Activated CD8-positive, alpha-beta T cell treated with anti-CD3 and anti-CD28 coated beads for 36 hours (primary cell): ENCODE results near the gene NUDC. TPM values are rescaled to one million over a fixed set of nuclear protein-coding genes. Genes with fewer than 3 reads are reported as not detected.
"Not testable (repeated sequence)": the region's sequence is repeated elsewhere in the genome, so short reads cannot be mapped to it uniquely, and the experiment has no call there.

Experiments used
- ATAC-seq: fragments of 200-7000 bp; cut with Tn5 transposase; one replicate; pipeline ENCODE4 v1.10.0; 2021; ENCODE audit warnings: mild to moderate bottlenecking, moderate library complexity
- CTCF ChIA-PET: fragments of 350-600 bp; sonication (Branson Sonifier 250); formaldehyde crosslinking; loops from one replicate; lab custom pipeline; 2021; ENCODE audit warnings: antibody characterized with exemption; lab: Charles Lee
- POLR2A ChIA-PET: fragments of 350-600 bp; sonication (Branson Sonifier 250); formaldehyde crosslinking; loops from one replicate; lab custom pipeline; 2021; ENCODE audit warnings: antibody characterized with exemption; lab: Charles Lee
- DNase-seq: peaks from one replicate; pipeline ENCODE4 v3.0.0-alpha.2; 2020
- H3K27ac Mint-ChIP-seq: one replicate; pipeline ENCODE4 v1.8.0; 2021; ENCODE audit warnings: mild to moderate bottlenecking, mixed read lengths
- H3K27me3 Mint-ChIP-seq: one replicate; pipeline ENCODE4 v1.8.0; 2021; ENCODE audit warnings: mixed read lengths
- H3K36me3 Mint-ChIP-seq: one replicate; pipeline ENCODE4 v1.8.0; 2021; ENCODE audit warnings: low read depth, mixed read lengths
- H3K4me1 Mint-ChIP-seq: one replicate; pipeline ENCODE4 v1.8.0; 2021; ENCODE audit warnings: low read depth, mixed read lengths
- H3K4me3 Mint-ChIP-seq: one replicate; pipeline ENCODE4 v1.8.0; 2021; ENCODE audit warnings: mild to moderate bottlenecking, moderate library complexity, mixed read lengths
- H3K9me3 Mint-ChIP-seq: one replicate; pipeline ENCODE4 v1.8.0; 2021; ENCODE audit warnings: mixed read lengths
- CTCF ChIP-seq: fragments of 200-600 bp; IDR thresholded peaks from one replicate; pipeline ENCODE4 v1.8.0; 2022; ENCODE audit warnings: antibody characterized with exemption, mild to moderate bottlenecking
- intact Hi-C: fragments of 100-400 bp; cut with micrococcal nuclease; formaldehyde crosslinking; loops from one replicate; pipeline ENCODE4 v1.10.0; 2022
- total RNA-seq, 2 experiments: library from RNA; stranded (reverse); gene quantifications; one replicate each; pipeline ENCODE4 v1.2.3, GENCODE V29; 2021

NUDC gene
- total RNA-seq, 2 experiments from 2014 or later = 97.0 to 103 TPM

- no peaks in the 10 kb centered on the region for H3K36me3 Mint-ChIP-seq
- no peak overlapping the region for H3K27ac Mint-ChIP-seq
- H3K9me3 Mint-ChIP-seq = no peaks in the 10 kb centered on the region
- H3K4me3 Mint-ChIP-seq = no peak overlapping the region
- CTCF ChIA-PET = interaction anchor here (1.2 to 3.1 kb wide), 3 partner anchors 14 to 17 kb away, joined by 3 to 9 read pairs (median 6); no protein-coding TSS in a partner anchor
- intact Hi-C loops = no loop called here
- H3K4me1 Mint-ChIP-seq = peaks cover 3% of the 10 kb centered on the region
- ATAC-seq (no peak), DNase-seq (no peak)
- H3K27me3 Mint-ChIP-seq = peaks cover 22% of the 10 kb centered on the region
- no peak for TF ChIP-seq CTCF
- POLR2A ChIA-PET = interaction anchor here (0.6 to 0.7 kb wide), 2 partner anchors 71 to 160 kb away, joined by 3 read pairs; no protein-coding TSS in a partner anchor
Observed at GRCh38 chr1:26981146-26981846, 59.8 kb downstream of the NUDC start.

- Mint-ChIP-seq H3K9me3 (no peaks in the 10 kb centered on the region), H3K36me3 (no peaks in the 10 kb centered on the region), H3K4me1 (peaks cover 3% of the 10 kb centered on the region), H3K27me3 (peaks cover 24% of the 10 kb centered on the region), H3K4me3 (no peak overlapping the region), H3K27ac (no peak overlapping the region)
- ATAC-seq (no peak), DNase-seq (no peak)
- TF ChIP-seq CTCF = no peak
- CTCF ChIA-PET = interaction anchor here (1.2 to 3.1 kb wide), 3 partner anchors 10 to 60 kb away, joined by 3 to 9 read pairs (median 4); partner anchors contain the start of gene TRNP1
- POLR2A ChIA-PET = interaction anchor here (0.8 to 0.9 kb wide), 2 partner anchors 20 to 62 kb away, joined by 3 read pairs; no protein-coding TSS in a partner anchor
- intact Hi-C loops = no loop called here
Observed at GRCh38 chr1:26983863-26984262, 62.3 kb downstream of the NUDC start.

- Mint-ChIP-seq H3K4me1 (peaks cover 3% of the 10 kb centered on the region), H3K27ac (no peak overlapping the region), H3K9me3 (no peaks in the 10 kb centered on the region), H3K36me3 (no peaks in the 10 kb centered on the region), H3K27me3 (peaks cover 24% of the 10 kb centered on the region), H3K4me3 (no peak overlapping the region)
- POLR2A ChIA-PET = interaction anchor here (0.6 to 0.9 kb wide), 3 partner anchors 20 to 62 kb away, joined by 3 read pairs; no protein-coding TSS in a partner anchor
- intact Hi-C loops = no loop called here
- CTCF ChIA-PET = interaction anchor here (1.2 to 3.1 kb wide), 3 partner anchors 10 to 60 kb away, joined by 3 to 9 read pairs (median 4); partner anchors contain the start of gene TRNP1
- DNase-seq (no peak), ATAC-seq (no peak)
- TF ChIP-seq CTCF = no peak
Observed at GRCh38 chr1:26984291-26984690, 62.7 kb downstream of the NUDC start.

- no peak overlapping the region for H3K27ac Mint-ChIP-seq
- intact Hi-C loops = no loop called here
Observed at GRCh38 chr1:26986658-26987057, 65.1 kb downstream of the NUDC start.

GRCh38 chr1:26989403-26990109, 68.0 kb downstream of the NUDC start:
- peaks cover 34% of the 10 kb centered on the region for H3K27me3 Mint-ChIP-seq
- ChIA-PET POLR2A (interaction anchor here (0.7 kb wide), 1 partner anchor 23 kb away, joined by 3 read pairs; no protein-coding TSS in a partner anchor), CTCF (interaction anchor here (0.9 to 1.9 kb wide), 2 partner anchors 8 to 56 kb away, joined by 3 to 4 read pairs; no protein-coding TSS in a partner anchor)
- ATAC-seq, H3K9me3 Mint-ChIP-seq, DNase-seq, H3K4me3 Mint-ChIP-seq, intact Hi-C loops, H3K27ac Mint-ChIP-seq, H3K36me3 Mint-ChIP-seq: not testable (repeated sequence)
- H3K4me1 Mint-ChIP-seq = peaks cover 15% of the 10 kb centered on the region

More at GRCh38 chr1:26986658-26987057, 65.1 kb downstream of the NUDC start:
- no peak for ATAC-seq
- Mint-ChIP-seq H3K4me1 (peaks cover 7% of the 10 kb centered on the region), H3K36me3 (no peaks in the 10 kb centered on the region), H3K9me3 (no peaks in the 10 kb centered on the region), H3K27me3 (peaks cover 29% of the 10 kb centered on the region), H3K4me3 (no peak overlapping the region)
- POLR2A ChIA-PET = interaction anchor here (0.6 to 1.6 kb wide), 2 partner anchors 10 to 19 kb away, joined by 3 to 4 read pairs; no protein-coding TSS in a partner anchor
- no peak for DNase-seq
- CTCF ChIA-PET = interaction anchor here (1.1 to 2.5 kb wide), 6 partner anchors 11 to 59 kb away, joined by 3 to 19 read pairs (median 5); partner anchors contain the start of gene KDF1
- TF ChIP-seq CTCF = no peak
